Frontal cortex (tissue), 4 donors: ENCODE measurements around the gene GREM1. TPM values are rescaled to one million over a fixed set of nuclear protein-coding genes. Genes with fewer than 3 reads are reported as not detected.

Experiments
- DNase-seq, 2 donors: peaks; one replicate each; pipeline ENCODE4 v3.0.0; 2012; ENCODE audit warnings: low spot score in 2 of 2
- FAIRE-seq: peaks from 2 replicates; lab custom pipeline; 2012; peaks lifted over from hg19 to GRCh38; lab: Jason Lieb, UNC
- total RNA-seq: library from RNA; depleted of rRNA; stranded (reverse); fragments of >200 nt; gene quantifications from one replicate; pipeline ENCODE4 v1.2.3, GENCODE V29; 2014
- donor health status: control.
- donor health status: control.
- donor health status: control.

The GREM1 gene
- total RNA-seq, 1 donor from 2014 or later, result 2.4 TPM

DNA sequence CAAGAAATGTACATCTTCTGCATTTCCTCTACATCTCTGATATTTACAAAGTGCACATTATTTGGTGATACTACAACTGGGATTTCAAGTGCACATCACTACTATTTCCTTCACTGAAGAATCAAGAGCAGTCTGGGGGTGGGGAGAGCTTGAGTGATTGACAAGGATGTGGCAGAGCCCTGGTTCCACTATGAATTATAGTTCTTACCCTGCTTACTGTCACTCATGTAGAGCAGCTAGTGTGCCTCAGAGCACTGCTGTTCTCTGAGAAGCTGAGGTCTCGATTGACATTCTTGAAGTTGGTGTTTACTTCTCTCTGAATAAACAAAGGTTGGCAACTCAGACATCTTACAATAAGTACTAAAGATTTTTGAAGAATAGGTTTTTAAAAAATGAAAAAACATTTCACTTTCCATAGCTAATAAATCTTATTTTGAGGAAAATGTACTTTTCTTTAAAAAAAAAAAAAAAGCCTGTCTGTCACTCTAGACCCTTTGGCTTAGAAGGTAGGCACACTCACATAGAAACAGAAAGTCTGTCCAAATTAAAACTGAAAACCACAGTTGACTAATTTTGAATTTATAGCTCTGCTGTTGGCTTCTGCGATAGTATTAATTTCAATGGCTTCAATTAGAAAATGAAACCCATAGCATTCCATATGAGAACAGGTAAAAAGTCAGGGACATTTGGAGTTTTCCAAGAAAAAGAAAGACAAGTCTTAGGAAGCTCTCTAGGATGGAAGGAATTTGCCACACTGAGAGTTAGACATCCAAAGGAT, 5.6 kb downstream of the GREM1 start:
- no peak for FAIRE-seq
- DNase-seq, result no peak

DNA sequence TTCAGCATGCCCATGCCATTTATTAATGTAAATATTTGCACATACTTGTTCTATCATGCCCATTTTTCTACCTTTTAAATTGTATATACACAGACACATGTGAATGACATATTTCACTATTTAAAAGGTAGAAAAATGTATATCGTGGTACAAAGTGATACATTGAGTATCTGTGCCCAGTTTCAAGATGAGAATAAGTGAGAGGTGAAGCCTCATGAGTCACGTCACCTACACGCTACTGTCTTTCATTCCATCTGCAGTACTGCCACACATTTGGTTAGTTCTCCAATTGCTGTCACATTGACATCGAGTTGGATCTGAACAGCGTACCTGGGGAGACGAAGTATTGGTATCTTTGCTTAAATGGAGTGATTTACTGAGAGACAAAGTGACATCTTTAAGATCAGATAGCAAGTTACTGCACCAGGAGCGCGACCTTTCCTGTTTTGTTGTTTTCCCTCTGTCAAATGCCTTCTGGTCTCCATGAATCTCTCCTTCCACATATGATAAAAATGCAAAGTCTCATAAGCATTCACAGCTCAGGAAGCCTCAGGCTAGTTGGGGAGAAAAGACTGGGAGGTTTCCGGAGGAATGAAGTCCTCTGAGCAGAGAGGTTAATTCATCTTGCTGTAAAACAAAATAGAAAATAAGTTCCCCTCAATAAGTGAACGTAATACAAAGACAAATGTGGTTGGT, 12.0 kb downstream of the GREM1 start:
- no peak for DNase-seq
- no peak for FAIRE-seq

DNA sequence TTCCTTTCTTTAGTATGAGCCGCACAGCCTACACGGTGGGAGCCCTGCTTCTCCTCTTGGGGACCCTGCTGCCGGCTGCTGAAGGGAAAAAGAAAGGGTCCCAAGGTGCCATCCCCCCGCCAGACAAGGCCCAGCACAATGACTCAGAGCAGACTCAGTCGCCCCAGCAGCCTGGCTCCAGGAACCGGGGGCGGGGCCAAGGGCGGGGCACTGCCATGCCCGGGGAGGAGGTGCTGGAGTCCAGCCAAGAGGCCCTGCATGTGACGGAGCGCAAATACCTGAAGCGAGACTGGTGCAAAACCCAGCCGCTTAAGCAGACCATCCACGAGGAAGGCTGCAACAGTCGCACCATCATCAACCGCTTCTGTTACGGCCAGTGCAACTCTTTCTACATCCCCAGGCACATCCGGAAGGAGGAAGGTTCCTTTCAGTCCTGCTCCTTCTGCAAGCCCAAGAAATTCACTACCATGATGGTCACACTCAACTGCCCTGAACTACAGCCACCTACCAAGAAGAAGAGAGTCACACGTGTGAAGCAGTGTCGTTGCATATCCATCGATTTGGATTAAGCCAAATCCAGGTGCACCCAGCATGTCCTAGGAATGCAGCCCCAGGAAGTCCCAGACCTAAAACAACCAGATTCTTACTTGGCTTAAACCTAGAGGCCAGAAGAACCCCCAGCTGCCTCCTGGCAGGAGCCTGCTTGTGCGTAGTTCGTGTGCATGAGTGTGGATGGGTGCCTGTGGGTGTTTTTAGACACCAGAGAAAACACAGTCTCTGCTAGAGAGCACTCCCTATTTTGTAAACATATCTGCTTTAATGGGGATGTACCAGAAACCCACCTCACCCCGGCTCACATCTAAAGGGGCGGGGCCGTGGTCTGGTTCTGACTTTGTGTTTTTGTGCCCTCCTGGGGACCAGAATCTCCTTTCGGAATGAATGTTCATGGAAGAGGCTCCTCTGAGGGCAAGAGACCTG, 13.2 kb downstream of the GREM1 start:
- FAIRE-seq, result no peak
- no peak for DNase-seq

GRCh38 chr15:32732574-32733157, 14.9 kb downstream of the GREM1 start:
- FAIRE-seq (no peak), DNase-seq (no peak)

GRCh38 chr15:32733281-32733680, 15.5 kb downstream of the GREM1 start:
- DNase-seq (no peak), FAIRE-seq (no peak)

DNA sequence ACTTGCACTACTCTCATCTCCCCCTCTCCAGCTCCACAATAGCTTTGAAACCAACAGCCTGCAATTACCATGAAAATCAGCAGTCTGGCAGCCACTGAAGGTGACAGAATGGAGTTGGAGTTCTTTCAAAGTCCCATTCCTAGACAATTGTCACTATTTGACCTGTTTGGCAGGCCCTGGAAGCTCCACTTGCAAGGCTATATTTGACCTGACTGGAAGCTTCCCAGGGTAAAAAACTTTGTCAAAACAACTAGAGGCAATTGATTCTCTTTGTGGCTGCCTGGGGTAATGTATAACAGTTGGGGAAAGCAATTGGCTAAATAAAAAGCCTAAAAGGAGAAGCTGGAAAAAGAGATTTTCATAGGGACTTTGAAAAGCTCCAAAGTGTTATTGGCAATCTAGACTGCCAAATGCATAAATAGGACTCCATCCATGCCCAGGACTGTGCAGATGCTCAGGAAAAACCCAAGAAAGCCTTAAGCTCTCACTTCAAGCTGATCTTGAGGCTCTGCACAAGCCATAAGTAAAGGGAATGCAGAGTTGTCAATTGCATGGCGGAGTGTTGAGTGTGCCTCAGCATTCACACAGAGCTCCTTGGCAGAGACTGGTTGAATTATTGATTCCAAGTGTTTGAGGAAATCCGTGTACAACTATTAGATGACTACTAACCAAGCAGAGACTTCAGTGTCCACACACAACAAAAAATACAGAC, 18.3 kb downstream of the GREM1 start:
- FAIRE-seq (no peak), DNase-seq (no peak)

DNA sequence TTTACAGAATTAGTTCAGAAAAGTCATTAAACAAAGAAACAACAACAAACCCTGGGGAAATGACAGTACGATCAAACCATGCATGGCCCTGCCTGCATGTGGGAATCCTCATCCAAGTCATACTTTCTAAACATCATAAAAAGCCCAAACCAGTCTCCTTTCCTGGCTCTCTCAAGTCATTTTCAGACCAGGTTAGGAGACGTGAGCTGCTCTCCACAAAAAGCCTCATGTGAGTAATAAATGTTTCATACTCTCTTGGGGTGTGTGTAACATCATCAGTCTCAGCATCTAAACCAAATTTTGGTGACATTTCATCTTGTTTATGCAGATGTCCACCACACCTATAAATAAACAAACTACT, 18.9 kb downstream of the GREM1 start:
- FAIRE-seq (no peak), DNase-seq (no peak)

- DNase-seq (no peak), FAIRE-seq (no peak)
Measured at GRCh38 chr15:32737304-32737703, 19.5 kb downstream of the GREM1 start.

- no peak for FAIRE-seq
- no peak for DNase-seq
Measured at GRCh38 chr15:32738666-32739065, 20.9 kb downstream of the GREM1 start.

DNA sequence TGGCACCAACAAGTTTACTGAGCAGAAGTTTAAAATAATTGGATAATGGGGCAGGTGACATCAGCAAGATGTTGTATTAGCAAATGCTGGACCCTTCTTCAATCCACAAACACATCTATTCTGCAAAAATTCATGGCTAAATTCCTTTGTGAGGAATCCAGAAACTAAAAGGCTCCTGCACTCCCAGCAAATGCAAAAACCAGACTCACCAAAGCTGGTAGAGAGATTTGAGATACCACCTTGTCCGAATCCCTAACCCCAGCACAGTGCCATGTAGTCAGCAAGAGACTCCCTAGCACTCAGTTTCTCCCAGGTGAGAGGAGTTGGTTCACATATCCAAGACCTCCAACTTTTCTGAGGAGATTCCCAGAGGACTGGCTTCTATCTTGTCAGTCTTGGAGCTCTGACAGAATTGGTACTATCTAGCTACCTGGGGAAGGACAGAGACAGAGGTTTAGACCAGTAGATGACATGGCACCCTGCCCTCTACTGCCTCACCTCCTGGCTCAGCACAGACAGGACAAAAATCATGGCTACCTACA, 21.8 kb downstream of the GREM1 start:
- no peak for FAIRE-seq
- DNase-seq, result no peak

DNA sequence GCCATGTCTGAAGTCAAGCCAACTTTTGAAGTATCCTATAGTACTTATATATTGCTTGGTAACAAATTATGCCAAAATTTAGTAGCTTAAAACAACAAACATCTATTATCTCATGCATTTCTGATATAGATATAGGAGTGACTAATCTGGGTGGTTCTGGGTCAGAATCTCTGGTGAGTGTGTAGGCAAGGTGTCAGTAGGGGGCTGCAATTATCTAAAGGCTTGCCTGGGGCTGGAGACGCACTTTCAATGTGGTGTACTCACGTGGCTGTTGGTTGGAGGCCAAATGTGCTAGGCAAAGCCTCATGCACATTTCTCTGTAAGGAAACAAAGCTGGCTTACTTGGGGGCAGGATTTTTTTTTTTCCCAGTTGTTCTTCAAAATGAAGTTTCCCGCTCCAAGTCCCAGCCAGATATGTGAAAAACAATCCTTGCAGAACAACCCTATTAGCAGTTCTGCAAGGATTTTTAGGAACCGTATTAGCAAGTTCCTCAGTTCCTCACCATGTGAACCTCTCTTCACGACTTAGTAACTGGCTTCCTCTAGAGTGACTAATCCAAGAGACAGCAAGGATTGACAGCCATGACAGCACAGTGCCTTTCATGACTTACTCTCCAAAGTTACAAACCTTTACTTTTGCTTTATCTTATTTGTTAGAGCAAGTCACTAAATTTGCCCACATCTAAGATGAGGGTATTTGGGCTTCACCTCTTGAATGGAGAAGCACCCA, 25.8 kb downstream of the GREM1 start:
- FAIRE-seq, result no peak

GRCh38 chr15:32746116-32746857, 28.5 kb downstream of the GREM1 start:
- DNase-seq, result no peak
- FAIRE-seq, result no peak

More for the DNA sequence above, 25.8 kb downstream of the GREM1 start:
- no peak for DNase-seq

- DNase-seq, result no peak
- FAIRE-seq, result no peak
Measured at GRCh38 chr15:32747921-32748342, 30.1 kb downstream of the GREM1 start.

GRCh38 chr15:32750979-32751378, 33.2 kb downstream of the GREM1 start:
- DNase-seq (no peak), FAIRE-seq (no peak)

GRCh38 chr15:32757426-32757825, 39.6 kb downstream of the GREM1 start:
- FAIRE-seq, result no peak
- DNase-seq, result no peak

GRCh38 chr15:32763295-32763694, 45.5 kb downstream of the GREM1 start:
- FAIRE-seq, result no peak

GRCh38 chr15:32765236-32765635, 47.4 kb downstream of the GREM1 start:
- FAIRE-seq (no peak), DNase-seq (no peak)

More at GRCh38 chr15:32763295-32763694, 45.5 kb downstream of the GREM1 start:
- DNase-seq, result no peak

DNA sequence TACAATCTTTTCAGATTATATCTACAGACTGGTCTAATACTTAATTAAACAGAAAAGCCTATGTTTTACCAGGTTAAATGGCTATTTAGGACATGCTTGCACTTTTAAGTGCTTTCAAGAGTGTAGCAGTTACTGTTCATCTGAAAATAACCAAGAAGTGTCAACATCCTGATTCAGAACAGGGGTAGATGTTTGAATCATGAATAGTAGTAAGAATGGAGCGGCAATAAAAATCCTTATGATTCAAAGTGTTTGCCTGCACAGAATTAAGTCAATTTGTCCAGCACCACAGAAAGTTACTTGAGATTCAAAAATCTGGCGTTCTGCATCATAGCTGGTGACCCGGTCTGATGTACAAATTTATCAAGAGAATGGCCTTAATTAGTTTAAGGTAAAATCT, 48.3 kb downstream of the GREM1 start:
- FAIRE-seq, result no peak
- no peak for DNase-seq
